IgD-negative memory B cell (primary cell): ENCODE results near the gene HAPSTR1. TPM values are rescaled to one million over a fixed set of nuclear protein-coding genes. Genes with fewer than 3 reads are reported as not detected.
"Not testable (repeated sequence)": the region's sequence is repeated elsewhere in the genome, so short reads cannot be mapped to it uniquely, and the experiment has no call there.

Experiments
- H3K27ac Mint-ChIP-seq, 3 donors: one replicate each; pipeline ENCODE4 v1.8.0; 2020 to 2022; ENCODE audit warnings: mild to moderate bottlenecking in 3 of 3, mixed read lengths in 3 of 3, moderate library complexity in 1 of 3
- H3K27me3 Mint-ChIP-seq: one replicate; pipeline ENCODE4 v1.8.0; 2021; ENCODE audit warnings: mixed read lengths
- H3K36me3 Mint-ChIP-seq: one replicate; pipeline ENCODE4 v1.8.0; 2020; ENCODE audit warnings: mild to moderate bottlenecking, mixed read lengths
- H3K4me1 Mint-ChIP-seq, 3 donors: one replicate each; pipeline ENCODE4 v1.8.0; 2020 to 2022; ENCODE audit warnings: mixed read lengths in 3 of 3, mild to moderate bottlenecking in 1 of 3
- H3K4me3 Mint-ChIP-seq, 4 donors: one replicate each; pipeline ENCODE4 v1.8.0; 2020 to 2022; ENCODE audit warnings: mild to moderate bottlenecking in 4 of 4, mixed read lengths in 4 of 4, moderate library complexity in 3 of 4
- H3K9me3 Mint-ChIP-seq, 3 donors: one replicate each; pipeline ENCODE4 v1.8.0; 2020 to 2021; ENCODE audit warnings: mixed read lengths in 3 of 3, mild to moderate bottlenecking in 1 of 3
- polyA plus RNA-seq: library from polyadenylated mRNA; unstranded; fragments of 300-500 nt; fragmentation: Illumina TruSeq; gene quantifications from one replicate; pipeline ENCODE4 v1.2.3, GENCODE V29; 2021

Gene HAPSTR1
- polyA plus RNA-seq, 1 donor from 2014 or later = 20.2 TPM

- Mint-ChIP-seq H3K36me3 (peaks cover 6% of the 10 kb centered on the region), H3K27me3 (no peaks in the 10 kb centered on the region), H3K4me3 (no peak overlapping the region), H3K9me3 (peaks cover 2 to 4% (median 4%) of the 10 kb centered on the region in 3 donors), H3K4me1 (peaks cover 18 to 22% (median 21%) of the 10 kb centered on the region in 3 donors), H3K27ac (no peak overlapping the region)
Measured at GRCh38 chr16:9081843-9082242, 9.6 kb upstream of the HAPSTR1 start.

GRCh38 chr16:9082422-9082821, 9.0 kb upstream of the HAPSTR1 start:
- peaks cover 13 to 18% (median 16%) of the 10 kb centered on the region in 3 donors for H3K4me1 Mint-ChIP-seq
- no peaks in the 10 kb centered on the region for H3K27me3 Mint-ChIP-seq
- no peak overlapping the region for H3K27ac Mint-ChIP-seq
- no peak overlapping the region for H3K4me3 Mint-ChIP-seq
- peaks cover 2 to 4% (median 4%) of the 10 kb centered on the region in 3 donors for H3K9me3 Mint-ChIP-seq
- H3K36me3 Mint-ChIP-seq = peaks cover 5% of the 10 kb centered on the region

GRCh38 chr16:9087733-9088132, 3.7 kb upstream of the HAPSTR1 start:
- peak overlapping the region in 1 of 4 donors; percentile 57 for H3K4me3 Mint-ChIP-seq
- peaks cover 8 to 17% (median 10%) of the 10 kb centered on the region in 3 donors for H3K4me1 Mint-ChIP-seq
- not testable (repeated sequence) for H3K27me3 Mint-ChIP-seq, H3K36me3 Mint-ChIP-seq, H3K9me3 Mint-ChIP-seq
- peak overlapping the region in 1 of 3 donors; percentile 84 for H3K27ac Mint-ChIP-seq

- Mint-ChIP-seq H3K27ac (peak overlapping the region in 2 of 3 donors; percentile 39 to 84), H3K9me3 (no peaks in the 10 kb centered on the region), H3K4me3 (peak overlapping the region in 2 of 4 donors; percentile 22 to 63), H3K36me3 (peaks cover 8% of the 10 kb centered on the region), H3K27me3 (no peaks in the 10 kb centered on the region), H3K4me1 (peaks cover 17 to 21% (median 21%) of the 10 kb centered on the region in 3 donors)
Measured at GRCh38 chr16:9088848-9089247, 2.6 kb upstream of the HAPSTR1 start.

GRCh38 chr16:9089660-9090059, 1.8 kb upstream of the HAPSTR1 start:
- no peaks in the 10 kb centered on the region for H3K9me3 Mint-ChIP-seq
- peak overlapping the region; percentile 63 to 93 (median 88) for H3K4me3 Mint-ChIP-seq
- peaks cover 23 to 28% (median 25%) of the 10 kb centered on the region in 3 donors for H3K4me1 Mint-ChIP-seq
- no peaks in the 10 kb centered on the region for H3K27me3 Mint-ChIP-seq
- H3K27ac Mint-ChIP-seq = peak overlapping the region in 2 of 3 donors; percentile 82 to 84
- peaks cover 8% of the 10 kb centered on the region for H3K36me3 Mint-ChIP-seq

- H3K27me3 Mint-ChIP-seq = no peaks in the 10 kb centered on the region
- peaks cover 25 to 26% (median 26%) of the 10 kb centered on the region in 3 donors for H3K4me1 Mint-ChIP-seq
- peaks cover 8% of the 10 kb centered on the region for H3K36me3 Mint-ChIP-seq
- H3K4me3 Mint-ChIP-seq = peak overlapping the region; percentile 63 to 96 (median 88)
- peak overlapping the region; percentile 84 to 97 (median 88) for H3K27ac Mint-ChIP-seq
- H3K9me3 Mint-ChIP-seq = no peaks in the 10 kb centered on the region
Measured at GRCh38 chr16:9090101-9090959, 1.1 kb upstream of the HAPSTR1 start.

GRCh38 chr16:9091867-9092281, 430 bp downstream of the HAPSTR1 start:
- peaks cover 32 to 37% (median 37%) of the 10 kb centered on the region in 3 donors for H3K4me1 Mint-ChIP-seq
- H3K36me3 Mint-ChIP-seq = peaks cover 13% of the 10 kb centered on the region
- no peaks in the 10 kb centered on the region for H3K27me3 Mint-ChIP-seq
- peak overlapping the region; percentile 60 to 87 (median 70) for H3K4me3 Mint-ChIP-seq
- H3K9me3 Mint-ChIP-seq = no peaks in the 10 kb centered on the region
- H3K27ac Mint-ChIP-seq = peak overlapping the region; percentile 84 to 88 (median 84)

- H3K27ac Mint-ChIP-seq = peak overlapping the region; percentile 99 to 100 (median 100)
- peaks cover 35 to 37% (median 37%) of the 10 kb centered on the region in 3 donors for H3K4me1 Mint-ChIP-seq
- H3K4me3 Mint-ChIP-seq = peak overlapping the region; percentile 96 to 99 (median 98)
- H3K36me3 Mint-ChIP-seq = peaks cover 13% of the 10 kb centered on the region
- no peaks in the 10 kb centered on the region for H3K9me3 Mint-ChIP-seq
- H3K27me3 Mint-ChIP-seq = no peaks in the 10 kb centered on the region
Measured at GRCh38 chr16:9092282-9092977, 986 bp downstream of the HAPSTR1 start.

GRCh38 chr16:9092978-9093344, 1.5 kb downstream of the HAPSTR1 start:
- peaks cover 40 to 42% (median 42%) of the 10 kb centered on the region in 3 donors for H3K4me1 Mint-ChIP-seq
- peaks cover 13% of the 10 kb centered on the region for H3K36me3 Mint-ChIP-seq
- no peaks in the 10 kb centered on the region for H3K9me3 Mint-ChIP-seq
- peak overlapping the region; percentile 99 to 100 (median 100) for H3K27ac Mint-ChIP-seq
- peak overlapping the region; percentile 96 to 99 (median 98) for H3K4me3 Mint-ChIP-seq
- no peaks in the 10 kb centered on the region for H3K27me3 Mint-ChIP-seq

GRCh38 chr16:9094011-9094846, 2.8 kb downstream of the HAPSTR1 start:
- Mint-ChIP-seq H3K9me3 (no peaks in the 10 kb centered on the region), H3K36me3 (peaks cover 13% of the 10 kb centered on the region), H3K4me1 (peaks cover 45 to 53% (median 50%) of the 10 kb centered on the region in 3 donors), H3K27me3 (no peaks in the 10 kb centered on the region), H3K4me3 (peak overlapping the region; percentile 96 to 99 (median 98)), H3K27ac (peak overlapping the region; percentile 99 to 100 (median 100))

- Mint-ChIP-seq H3K27me3 (no peaks in the 10 kb centered on the region), H3K4me1 (peaks cover 49 to 59% (median 55%) of the 10 kb centered on the region in 3 donors), H3K4me3 (peak overlapping the region; percentile 44 to 99 (median 98)), H3K36me3 (peaks cover 13% of the 10 kb centered on the region), H3K9me3 (no peaks in the 10 kb centered on the region), H3K27ac (peak overlapping the region in 2 of 3 donors; percentile 53 to 93)
Measured at GRCh38 chr16:9095171-9095570, 3.7 kb downstream of the HAPSTR1 start.

- Mint-ChIP-seq H3K4me3 (peak overlapping the region; percentile 69 to 99 (median 92)), H3K4me1 (peaks cover 54 to 64% (median 60%) of the 10 kb centered on the region in 3 donors), H3K27me3 (no peaks in the 10 kb centered on the region), H3K36me3 (peaks cover 13% of the 10 kb centered on the region), H3K27ac (peak overlapping the region in 2 of 3 donors; percentile 32 to 93), H3K9me3 (no peaks in the 10 kb centered on the region)
Measured at GRCh38 chr16:9095656-9096397, 4.4 kb downstream of the HAPSTR1 start.

- H3K27me3 Mint-ChIP-seq = no peaks in the 10 kb centered on the region
Measured at GRCh38 chr16:9096416-9096952, 5.0 kb downstream of the HAPSTR1 start.

More at GRCh38 chr16:9096416-9096952, 5.0 kb downstream of the HAPSTR1 start:
- H3K36me3 Mint-ChIP-seq = peaks cover 13% of the 10 kb centered on the region
- no peaks in the 10 kb centered on the region for H3K9me3 Mint-ChIP-seq
- H3K4me1 Mint-ChIP-seq = peaks cover 61 to 71% (median 66%) of the 10 kb centered on the region in 3 donors
- H3K4me3 Mint-ChIP-seq = peak overlapping the region in 3 of 4 donors; percentile 8 to 99 (median 95)
- H3K27ac Mint-ChIP-seq = peak overlapping the region; percentile 23 to 93 (median 32)
